ENCODE measurements around the gene SNRNP25.

The SNRNP25 gene

GRCh38 chr16:75580-76501 is 22.2 kb downstream of the SNRNP25 start:
- intact Hi-C loops (cut with DNase I; ENCODE audit: low total_unique reads), result no loop called here
- H3K27ac ChIP-seq, result peak overlapping the region; percentile 98 to 100
- peak; percentile 91 to 93 for DNase-seq
- peak in 1 of 2 experiments; percentile 8 for TF ChIP-seq CTCF (IDR thresholded peaks at IDR 0.05)
- peak overlapping the region in 1 of 2 donors; percentile 72 for H3K4me3 ChIP-seq
- H3K4me1 ChIP-seq, result peaks cover 13 to 78% (median 70%) of the 10 kb centered on the region in 4 donors
- peaks cover 11 to 14% (median 14%) of the 10 kb centered on the region in 3 donors for H3K36me3 ChIP-seq
- no peaks in the 10 kb centered on the region for H3K9me3 ChIP-seq
- H3K27me3 ChIP-seq, result no peaks in the 10 kb centered on the region

DNA sequence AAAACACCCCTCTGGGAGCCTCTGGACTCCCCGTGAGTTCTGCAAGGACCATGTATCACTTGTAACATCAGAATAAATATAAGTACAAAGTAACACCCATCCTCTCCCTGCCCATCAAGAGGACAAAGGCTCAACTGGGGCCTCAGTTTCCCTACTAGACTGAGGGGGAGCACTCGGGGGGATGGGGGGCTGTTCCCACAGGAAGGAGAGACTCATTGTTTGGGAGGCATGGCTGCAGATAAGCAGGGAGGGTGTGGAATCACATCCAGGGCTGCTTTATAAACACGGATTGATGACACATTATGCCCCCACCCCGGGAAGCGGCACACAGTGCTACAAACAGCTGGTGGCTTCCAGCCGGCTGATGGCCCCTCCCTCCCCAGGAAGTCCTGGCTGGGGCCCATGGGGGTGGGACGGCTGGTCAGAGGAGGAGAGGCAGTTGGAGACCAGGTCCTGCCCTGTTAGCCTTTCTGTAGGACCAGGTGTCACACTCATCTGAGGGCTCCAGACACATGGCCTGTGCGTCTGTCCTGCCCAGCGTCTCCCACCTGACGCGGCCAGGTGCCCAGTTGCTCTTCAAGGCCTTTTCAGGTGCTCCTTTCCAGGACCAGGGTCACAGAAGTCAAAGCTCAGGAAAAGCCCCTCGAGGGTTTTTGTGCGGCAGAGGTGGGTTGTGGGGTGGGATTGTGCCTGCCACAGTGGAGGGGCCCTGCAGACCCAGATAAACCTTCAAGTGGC is 23.1 kb downstream of the SNRNP25 start:
- Histone ChIP-seq H3K27me3 (no peaks in the 10 kb centered on the region), H3K36me3 (peaks cover 11 to 20% (median 14%) of the 10 kb centered on the region in 3 donors), H3K9me3 (no peaks in the 10 kb centered on the region), H3K4me1 (peaks cover 13 to 75% (median 67%) of the 10 kb centered on the region in 4 donors), H3K4me3 (peak overlapping the region; percentile 72 to 81), H3K27ac (peak overlapping the region; percentile 98 to 100)
- no peak for TF ChIP-seq CTCF (IDR thresholded peaks at IDR 0.05)
- intact Hi-C loops (cut with DNase I; ENCODE audit: low total_unique reads), result no loop called here
- DNase-seq, result peak; percentile 88 to 95

DNA sequence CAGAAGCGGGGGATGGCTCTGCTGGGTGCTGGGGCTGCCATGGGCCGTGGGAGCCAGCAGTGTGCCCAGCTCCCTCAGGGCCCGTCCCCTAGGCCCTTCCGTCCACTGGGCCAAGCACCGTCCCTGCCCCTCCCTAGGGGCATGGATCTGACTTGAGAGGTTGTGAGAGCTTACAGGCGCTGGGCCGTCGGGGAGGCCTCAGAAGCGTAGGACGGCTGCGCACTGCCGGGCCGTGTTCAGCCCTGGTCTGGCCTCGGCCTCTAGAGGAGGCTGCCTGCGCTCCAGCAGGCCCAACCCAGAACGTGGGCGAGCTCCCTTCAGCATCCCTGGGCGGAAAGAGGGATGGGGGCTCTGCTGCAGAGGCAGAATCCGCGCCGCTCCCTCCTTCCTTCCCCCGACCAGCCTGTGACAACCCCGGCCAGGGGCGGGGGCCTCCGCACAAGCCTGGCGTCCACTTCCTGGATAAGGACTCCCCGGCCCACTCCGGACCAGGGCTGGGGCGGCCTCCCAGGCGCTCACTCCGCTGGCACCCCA is 23.7 kb downstream of the SNRNP25 start:
- no peak for TF ChIP-seq CTCF (IDR thresholded peaks at IDR 0.05)
- Histone ChIP-seq H3K36me3 (peaks cover 11 to 22% (median 14%) of the 10 kb centered on the region in 3 donors), H3K4me1 (peaks cover 13 to 78% (median 69%) of the 10 kb centered on the region in 4 donors), H3K4me3 (peak overlapping the region; percentile 72 to 81), H3K27ac (peak overlapping the region; percentile 98 to 100), H3K27me3 (no peaks in the 10 kb centered on the region), H3K9me3 (no peaks in the 10 kb centered on the region)
- intact Hi-C loops (cut with DNase I; ENCODE audit: low total_unique reads), result no loop called here
- DNase-seq, result peak in 1 of 2 donors; percentile 84

- H3K36me3 ChIP-seq, result peaks cover 11 to 28% (median 16%) of the 10 kb centered on the region in 3 donors
- H3K4me3 ChIP-seq, result peak within 1 kb of the TSS; percentile 72 to 81
- H3K9me3 ChIP-seq, result no peaks in the 10 kb centered on the region
- peak; percentile 84 to 94 for DNase-seq
- intact Hi-C loops (cut with DNase I; ENCODE audit: low total_unique reads), result no loop called here
- peaks cover 13 to 79% (median 69%) of the 10 kb centered on the region in 4 donors for H3K4me1 ChIP-seq
- peak within 1 kb of the TSS; percentile 98 to 100 for H3K27ac ChIP-seq
- H3K27me3 ChIP-seq, result no peaks in the 10 kb centered on the region
- TF ChIP-seq CTCF (IDR thresholded peaks at IDR 0.05), result peak in 1 of 2 experiments; percentile 2
Measured at GRCh38 chr16:77807-78443, 24.3 kb downstream of the SNRNP25 start, which contains the start of gene MPG. TSS of gene MPG (plus strand) at chr16:78225. CDS start at chr16:78310, 85 bp downstream.

All from tibial artery (tissue), 4 donors.